HG03159 (cell line): ENCODE data around the gene MED4.
"Not testable (repeated sequence)": the region's sequence is repeated elsewhere in the genome, so short reads cannot be mapped to it uniquely, and the experiment has no call there.

Experiments used
- ATAC-seq: cut with Tn5 transposase; IDR thresholded peaks from one replicate; pipeline ENCODE4 v1.9.1; 2021; ENCODE audit warnings: mild to moderate bottlenecking, moderate library complexity; ENCODE audit not compliant: unreplicated experiment

Gene MED4

GRCh38 chr13:48096670-48097069 lies 1.8 kb upstream of the MED4 start:
- ATAC-seq: no peak

GRCh38 chr13:48094404-48094780 lies 512 bp downstream of the MED4 start:
- peak; percentile 12 for ATAC-seq

DNA sequence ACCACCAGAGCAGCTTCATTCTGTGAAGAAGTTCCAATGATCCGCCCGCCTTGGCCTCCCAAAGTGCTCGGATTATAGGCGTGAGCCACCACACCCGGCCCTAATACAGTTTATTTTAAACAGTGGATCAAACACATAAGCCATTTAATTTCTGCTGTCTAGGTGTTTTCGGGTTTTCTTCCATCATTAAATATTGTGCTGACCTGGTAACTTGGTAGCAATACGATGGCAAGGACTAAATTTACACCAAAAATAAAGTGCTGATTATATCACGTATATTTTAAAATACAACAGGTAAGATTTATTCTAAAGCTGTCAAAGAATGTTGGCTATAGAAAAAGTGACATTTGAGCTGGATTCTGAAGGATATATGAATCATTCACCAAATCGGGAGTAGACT lies 1.3 kb downstream of the MED4 start:
- ATAC-seq: no peak

DNA sequence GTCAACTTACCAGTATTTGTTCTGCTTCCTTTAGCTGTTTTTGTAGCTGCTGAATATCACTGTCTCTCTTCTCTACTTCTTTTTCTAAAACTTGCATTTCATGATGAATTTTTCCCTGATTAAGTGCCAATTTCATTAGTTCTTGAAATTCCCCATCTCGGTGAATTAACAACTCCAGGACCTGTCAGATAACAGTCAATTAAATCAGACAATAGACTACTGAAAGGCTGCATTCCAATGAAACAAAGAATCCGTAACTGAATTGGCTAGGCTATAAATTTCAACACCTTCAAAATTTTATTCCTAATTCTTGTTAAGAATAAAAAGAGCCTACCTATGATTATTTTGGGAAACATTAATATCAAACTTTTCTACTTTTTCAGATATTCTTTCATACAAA lies 8.6 kb downstream of the MED4 start:
- no peak for ATAC-seq

- ATAC-seq: no peak
Observed at GRCh38 chr13:48081739-48082138, 13.2 kb downstream of the MED4 start.

DNA sequence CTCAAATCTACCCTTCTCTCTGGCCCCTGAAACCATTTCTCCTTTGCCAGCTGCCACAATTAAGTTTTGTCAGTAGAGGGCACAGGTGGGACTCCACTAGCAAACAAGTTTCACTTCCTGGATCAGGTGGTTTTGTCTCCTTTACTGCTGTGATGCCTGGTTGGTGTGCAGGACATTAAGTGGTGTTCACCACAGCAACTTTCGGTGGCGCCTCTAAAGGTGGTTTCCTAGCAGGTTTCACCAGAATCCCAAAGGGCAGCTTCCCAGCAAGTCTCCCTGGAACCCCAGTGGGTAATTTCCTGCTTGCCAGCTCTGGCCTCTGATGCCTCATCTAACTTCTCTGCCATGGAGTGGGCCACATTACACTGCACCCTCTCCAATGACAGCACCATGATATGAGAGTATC lies 16.6 kb downstream of the MED4 start:
- ATAC-seq: peak; percentile 99

GRCh38 chr13:48074006-48074405 lies 20.9 kb downstream of the MED4 start:
- ATAC-seq: no peak

- no peak for ATAC-seq
Observed at GRCh38 chr13:48072787-48073186, 22.1 kb downstream of the MED4 start.

DNA sequence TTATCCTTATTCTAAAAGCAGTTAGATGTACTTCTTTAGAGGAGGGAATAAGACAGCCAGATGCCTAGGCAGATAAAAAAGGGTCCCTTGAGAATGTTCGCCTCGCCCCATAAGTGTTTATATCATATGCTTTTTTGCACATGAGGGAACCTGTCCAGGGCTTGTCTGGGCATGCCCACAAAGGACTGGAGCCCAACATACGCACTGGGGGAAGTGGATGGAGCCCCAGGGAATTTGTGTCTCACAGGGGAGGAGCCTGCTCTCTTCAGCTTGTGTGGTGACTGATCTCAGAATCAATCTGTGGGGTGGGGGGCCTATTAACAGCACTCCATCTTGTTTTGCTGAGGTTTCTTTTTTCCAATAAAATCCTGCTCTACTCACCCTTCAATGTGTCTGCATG lies 22.6 kb downstream of the MED4 start:
- no peak for ATAC-seq

DNA sequence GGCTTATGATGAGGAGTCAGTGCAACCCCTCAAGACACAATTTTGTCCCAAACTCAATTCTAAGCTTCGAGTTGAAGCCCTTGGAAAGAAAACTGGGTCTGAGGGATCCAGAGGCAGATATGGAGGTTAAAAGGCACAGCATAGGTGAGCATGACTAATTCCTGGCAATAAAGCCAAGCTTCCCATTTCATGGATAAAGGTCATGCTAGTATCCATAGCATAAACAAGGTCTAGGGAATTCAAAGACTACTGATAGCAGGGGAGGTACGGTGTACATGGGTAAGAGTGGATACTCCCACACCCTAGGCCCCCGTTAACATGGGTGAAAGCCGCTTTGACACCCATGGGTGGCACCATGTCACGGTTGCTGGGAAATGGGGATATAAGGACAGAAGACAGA lies 24.0 kb downstream of the MED4 start:
- no peak for ATAC-seq

GRCh38 chr13:48069573-48069972 lies 25.3 kb downstream of the MED4 start:
- ATAC-seq: no peak

DNA sequence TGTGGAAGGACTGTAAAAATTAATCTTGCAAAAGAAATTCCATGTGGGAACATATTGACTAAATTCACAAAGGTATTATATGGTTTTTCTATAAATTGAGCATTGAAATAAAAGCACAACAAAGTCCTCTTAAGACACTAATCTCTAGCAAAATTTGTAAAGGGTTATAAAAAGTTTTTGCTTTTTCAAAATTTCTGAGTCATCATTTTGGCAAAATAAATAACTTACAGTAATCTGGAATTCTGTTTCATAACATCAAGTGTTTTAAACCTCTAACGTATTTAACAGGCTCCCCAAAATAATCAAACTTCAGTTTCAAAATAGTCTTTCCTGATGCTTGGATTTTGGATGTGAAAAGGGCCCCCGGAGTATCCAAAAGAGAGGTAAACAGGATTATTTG lies 26.0 kb downstream of the MED4 start:
- ATAC-seq: no peak

GRCh38 chr13:48068036-48068435 lies 26.9 kb downstream of the MED4 start:
- ATAC-seq: no peak

DNA sequence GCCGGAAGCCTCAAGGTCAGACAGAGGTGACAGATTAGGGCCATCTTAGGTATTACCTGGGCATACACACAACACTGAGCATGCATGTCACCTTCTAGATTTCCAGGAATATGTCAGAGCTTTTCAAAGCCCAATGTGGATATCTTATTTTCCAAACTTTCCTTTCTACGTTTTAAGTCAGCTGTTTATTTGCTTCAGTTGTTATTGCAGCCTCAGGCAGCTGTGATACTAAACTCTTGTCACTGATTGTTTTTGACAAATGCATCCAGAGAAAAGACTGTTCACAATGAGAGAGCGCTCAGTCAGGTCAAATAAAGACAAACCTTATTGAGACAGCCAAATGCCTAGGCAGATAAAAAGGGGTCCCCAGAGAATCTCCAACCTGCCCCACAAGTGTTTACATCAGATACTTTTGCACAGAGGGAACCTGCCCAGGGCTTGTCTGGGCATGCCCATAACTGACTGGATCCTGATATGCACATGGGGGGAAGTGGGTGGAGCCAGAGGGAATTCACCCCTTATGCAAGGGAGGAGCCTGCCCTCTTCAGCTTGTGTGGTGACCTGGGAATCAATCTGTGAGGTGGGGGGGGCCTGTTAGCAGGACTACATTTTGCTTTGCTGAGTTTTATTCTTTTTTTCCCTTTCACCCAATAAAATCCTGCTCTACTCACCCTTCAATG lies 28.5 kb downstream of the MED4 start:
- peak; percentile 54 for ATAC-seq

DNA sequence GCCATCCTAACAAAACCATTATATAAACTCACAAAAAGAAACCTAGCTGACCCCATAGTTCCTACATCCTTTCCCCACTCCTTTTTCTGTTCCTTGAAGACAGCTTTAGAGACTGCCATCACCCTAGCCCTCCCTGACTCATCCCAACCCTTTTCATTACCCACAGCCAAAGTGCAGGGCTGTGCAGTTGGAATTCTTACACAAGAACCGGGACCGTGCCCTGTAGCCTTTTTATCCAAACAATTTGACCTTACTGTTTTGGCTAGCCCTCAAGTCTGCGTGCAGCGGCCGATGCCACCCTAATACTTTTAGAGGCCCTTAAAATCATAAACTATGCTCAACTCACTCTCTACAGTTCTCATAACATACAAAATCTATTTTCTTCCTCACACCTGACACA lies 35.0 kb downstream of the MED4 start:
- ATAC-seq: not testable (repeated sequence)

DNA sequence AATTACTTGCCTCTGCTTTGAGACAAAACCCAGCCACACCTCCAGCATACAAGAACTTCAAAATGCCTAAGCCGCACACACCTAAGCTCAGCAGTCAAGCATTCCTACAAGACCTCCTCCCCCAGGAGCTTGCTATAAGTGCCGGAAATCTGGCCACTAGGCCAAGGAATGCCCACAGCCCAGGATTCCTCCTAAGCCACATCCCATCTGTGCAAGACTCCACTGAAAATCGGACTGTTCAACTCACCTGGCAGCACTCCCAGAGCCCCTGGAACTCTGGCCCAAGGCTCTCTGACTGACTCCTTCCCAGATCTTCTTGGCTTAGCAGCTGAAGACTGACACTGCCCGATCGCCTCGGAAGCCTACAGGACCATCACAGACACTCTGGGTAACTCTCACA lies 36.4 kb downstream of the MED4 start:
- not testable (repeated sequence) for ATAC-seq

DNA sequence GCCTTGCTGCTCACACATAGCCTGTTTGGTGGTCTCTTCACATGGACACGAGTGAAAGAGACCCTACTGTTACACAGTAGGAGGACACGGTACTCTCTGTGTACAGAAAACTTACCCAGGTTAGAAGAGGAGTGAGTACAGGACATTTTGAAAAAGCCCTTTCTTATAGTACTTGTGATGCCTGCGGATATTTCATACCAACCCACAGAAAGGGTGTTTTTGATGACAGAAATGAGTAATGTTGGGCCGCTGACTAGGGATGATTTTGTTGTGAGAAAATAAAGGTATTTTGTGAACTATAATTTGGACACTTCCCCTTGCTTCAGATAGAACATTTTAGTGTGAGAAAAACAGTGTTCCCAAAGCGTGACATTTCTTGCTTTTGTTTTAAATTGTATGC lies 39.2 kb downstream of the MED4 start:
- ATAC-seq: no peak

GRCh38 chr13:48054601-48055000 lies 40.3 kb downstream of the MED4 start:
- ATAC-seq: no peak

- ATAC-seq: no peak
Observed at GRCh38 chr13:48050550-48050949, 44.4 kb downstream of the MED4 start.

DNA sequence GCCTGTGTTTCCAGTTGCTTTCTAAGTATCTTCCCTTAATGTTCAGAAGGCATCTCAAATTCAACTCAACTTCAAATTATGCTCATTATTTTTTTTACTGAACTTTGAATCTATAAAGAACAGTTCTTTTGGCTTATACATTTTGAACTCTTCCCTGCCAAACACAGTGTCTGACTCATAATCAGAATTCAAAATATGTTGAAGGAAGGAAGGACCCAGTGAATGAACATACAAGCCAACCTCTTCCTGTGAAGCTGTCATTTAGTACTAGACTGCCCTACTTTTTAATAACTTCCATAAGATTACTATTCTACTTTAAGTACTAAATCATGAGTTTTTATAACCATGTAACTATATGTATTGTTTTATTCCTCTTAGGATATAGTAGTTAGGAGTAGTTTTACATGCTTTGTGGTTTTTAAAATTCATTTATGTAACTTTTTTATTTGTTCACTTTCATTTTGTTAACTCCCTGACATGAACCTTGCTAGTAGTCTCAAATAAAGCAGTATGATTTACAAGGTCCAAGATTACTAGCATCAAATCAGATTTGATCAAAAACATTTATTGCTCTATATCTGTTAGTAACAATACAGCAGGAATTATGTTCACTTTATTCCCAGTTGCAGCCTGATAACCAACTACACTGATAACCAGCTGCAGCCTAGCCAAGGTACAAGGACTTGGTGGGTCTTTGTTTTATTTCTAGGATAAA lies 51.0 kb downstream of the MED4 start:
- no peak for ATAC-seq

GRCh38 chr13:48042894-48043293 lies 52.0 kb downstream of the MED4 start:
- ATAC-seq: no peak

GRCh38 chr13:48040896-48041295 lies 54.0 kb downstream of the MED4 start:
- ATAC-seq: no peak

GRCh38 chr13:48040049-48040448 lies 54.9 kb downstream of the MED4 start:
- no peak for ATAC-seq
